Prostate gland (tissue), 1 donor: ENCODE data around the gene ZMYND11.

Experiments used
- POLR2A ChIP-seq: fragments of 450-650 bp; IDR thresholded peaks from one replicate; pipeline ENCODE4 v1.6.1; 2016; ENCODE audit warnings: antibody characterized with exemption, mild to moderate bottlenecking
- POLR2AphosphoS5 ChIP-seq: sonication (generic); formaldehyde crosslinking; IDR thresholded peaks from one replicate; pipeline ENCODE4 v1.6.1; 2017; ENCODE audit warnings: antibody characterized with exemption

GRCh38 chr10:287814-288213, 152.6 kb downstream of the ZMYND11 start:
- TF ChIP-seq POLR2AphosphoS5 = no peak
- TF ChIP-seq POLR2A = no peak
